HEK293 (cell line): ENCODE data around the gene GNG7.

Experiments used
- CTCF ChIA-PET: fragments of 350-600 bp; formaldehyde crosslinking; extraction: SDS; loops from one replicate; lab custom pipeline; 2021; ENCODE audit warnings: antibody characterized with exemption; lab: Yijun Ruan, JAX
- POLR2A ChIA-PET: fragments of 300-600 bp; formaldehyde crosslinking; extraction: SDS; loops from one replicate; lab custom pipeline; 2020; ENCODE audit warnings: antibody characterized with exemption, inconsistent platforms; lab: Yijun Ruan, JAX
- H3K27ac ChIP-seq: fragments of 200-500 bp; sonication (Bioruptor generic); 2 replicates; pipeline ENCODE4 v1.5.1; 2014; ENCODE audit warnings: low read depth, low read length, control low read depth, inconsistent platforms; ENCODE audit errors: extremely low read depth
- H3K36me3 ChIP-seq, 2 experiments: fragments of 200-500 bp in 1 of 2; sonication (Bioruptor generic) in 1 of 2; 1 replicate in 1 of 2; 2 replicates in 1 of 2; pipeline ENCODE4 v1.5.1; 2014 to 2017; ENCODE audit warnings: inconsistent platforms in 2 of 2, low read length in 2 of 2; ENCODE audit not compliant: control insufficient read depth in 2 of 2, insufficient read depth in 1 of 2
- H3K4me1 ChIP-seq: fragments of 200-500 bp; sonication (Bioruptor generic); 2 replicates; pipeline ENCODE4 v1.5.1; 2014; ENCODE audit warnings: mild to moderate bottlenecking, low read length, inconsistent platforms; ENCODE audit not compliant: control insufficient read depth, insufficient read depth
- H3K4me3 ChIP-seq: 2 replicates; pipeline ENCODE4 v1.5.1; 2011; ENCODE audit warnings: low read depth, mild to moderate bottlenecking, control low read depth, low read length, moderate library complexity
- H3K9me3 ChIP-seq: fragments of 200-500 bp; sonication (Bioruptor generic); 2 replicates; pipeline ENCODE4 v1.5.1; 2014; ENCODE audit warnings: low read depth, low read length, inconsistent platforms; ENCODE audit not compliant: control insufficient read depth, insufficient read depth
- GLI4 ChIP-seq: fragments of 450-650 bp; formaldehyde crosslinking; IDR thresholded peaks from 2 replicates; pipeline ENCODE4 v1.5.1; 2016; ENCODE audit warnings: missing biosample characterization, missing genetic modification characterization
- HOXA7 ChIP-seq: sonication (generic); formaldehyde crosslinking; IDR thresholded peaks from 2 replicates; pipeline ENCODE4 v1.8.1; 2022; ENCODE audit warnings: missing genetic modification reagents, borderline replicate concordance
- KLF10 ChIP-seq: fragments of 450-650 bp; IDR thresholded peaks from 2 replicates; pipeline ENCODE4 v1.5.1; 2018; ENCODE audit warnings: missing biosample characterization, mild to moderate bottlenecking, missing genetic modification characterization
- SCRT2 ChIP-seq: fragments of 450-650 bp; formaldehyde crosslinking; IDR thresholded peaks from 2 replicates; pipeline ENCODE4 v1.5.1; 2016; ENCODE audit warnings: missing biosample characterization, missing genetic modification characterization
- ZBTB26 ChIP-seq: fragments of 450-650 bp; formaldehyde crosslinking; optimal IDR thresholded peaks from 2 replicates; pipeline ENCODE3; 2016; ENCODE audit warnings: missing biosample characterization, mild to moderate bottlenecking, missing genetic modification characterization
- ZFP3 ChIP-seq: fragments of 450-650 bp; formaldehyde crosslinking; IDR thresholded peaks from 2 replicates; pipeline ENCODE4 v1.5.1; 2016; ENCODE audit warnings: low read depth, missing biosample characterization, missing genetic modification characterization
- ZNF169 ChIP-seq: fragments of 450-650 bp; formaldehyde crosslinking; IDR thresholded peaks from 2 replicates; pipeline ENCODE4 v1.5.1; 2016; ENCODE audit warnings: missing biosample characterization, missing genetic modification characterization
- ZNF391 ChIP-seq: fragments of 450-650 bp; formaldehyde crosslinking; IDR thresholded peaks from 2 replicates; pipeline ENCODE4 v1.5.1; 2016; ENCODE audit warnings: low read depth, missing biosample characterization, missing genetic modification characterization, borderline replicate concordance
- ZNF596 ChIP-seq: fragments of 450-650 bp; IDR thresholded peaks from 2 replicates; pipeline ENCODE4 v1.5.0; 2018; ENCODE audit warnings: missing biosample characterization, mild to moderate bottlenecking, missing genetic modification characterization, moderate library complexity
- ZNF610 ChIP-seq: fragments of 450-650 bp; formaldehyde crosslinking; IDR thresholded peaks from 2 replicates; pipeline ENCODE4 v1.5.1; 2016; ENCODE audit warnings: missing biosample characterization, missing genetic modification characterization, borderline replicate concordance
- ZNF701 ChIP-seq: fragments of 450-650 bp; formaldehyde crosslinking; IDR thresholded peaks from 2 replicates; pipeline ENCODE4 v1.5.1; 2016; ENCODE audit warnings: missing biosample characterization, missing genetic modification characterization
- ZSCAN4 ChIP-seq: fragments of 450-650 bp; formaldehyde crosslinking; IDR thresholded peaks from 2 replicates; pipeline ENCODE4 v1.5.1; 2017; ENCODE audit warnings: missing biosample characterization, missing genetic modification characterization
- TF ChIP-seq, protein P1 (sequence below): fragments of 450-650 bp; formaldehyde crosslinking; IDR thresholded peaks from 2 replicates; pipeline ENCODE4 v1.5.1; 2016; ENCODE audit warnings: missing biosample characterization, missing genetic modification characterization
- TF ChIP-seq, protein P2 (sequence below): IDR thresholded peaks from 2 replicates; pipeline ENCODE4 v1.6.1; 2011; ENCODE audit warnings: mild to moderate bottlenecking, low read depth, low read length, borderline replicate concordance
- TF ChIP-seq, protein P3 (sequence below): fragments of 450-650 bp; IDR thresholded peaks from 2 replicates; pipeline ENCODE4 v1.5.1; 2018; ENCODE audit warnings: missing biosample characterization, mild to moderate bottlenecking, missing genetic modification characterization

GNG7 gene

DNA sequence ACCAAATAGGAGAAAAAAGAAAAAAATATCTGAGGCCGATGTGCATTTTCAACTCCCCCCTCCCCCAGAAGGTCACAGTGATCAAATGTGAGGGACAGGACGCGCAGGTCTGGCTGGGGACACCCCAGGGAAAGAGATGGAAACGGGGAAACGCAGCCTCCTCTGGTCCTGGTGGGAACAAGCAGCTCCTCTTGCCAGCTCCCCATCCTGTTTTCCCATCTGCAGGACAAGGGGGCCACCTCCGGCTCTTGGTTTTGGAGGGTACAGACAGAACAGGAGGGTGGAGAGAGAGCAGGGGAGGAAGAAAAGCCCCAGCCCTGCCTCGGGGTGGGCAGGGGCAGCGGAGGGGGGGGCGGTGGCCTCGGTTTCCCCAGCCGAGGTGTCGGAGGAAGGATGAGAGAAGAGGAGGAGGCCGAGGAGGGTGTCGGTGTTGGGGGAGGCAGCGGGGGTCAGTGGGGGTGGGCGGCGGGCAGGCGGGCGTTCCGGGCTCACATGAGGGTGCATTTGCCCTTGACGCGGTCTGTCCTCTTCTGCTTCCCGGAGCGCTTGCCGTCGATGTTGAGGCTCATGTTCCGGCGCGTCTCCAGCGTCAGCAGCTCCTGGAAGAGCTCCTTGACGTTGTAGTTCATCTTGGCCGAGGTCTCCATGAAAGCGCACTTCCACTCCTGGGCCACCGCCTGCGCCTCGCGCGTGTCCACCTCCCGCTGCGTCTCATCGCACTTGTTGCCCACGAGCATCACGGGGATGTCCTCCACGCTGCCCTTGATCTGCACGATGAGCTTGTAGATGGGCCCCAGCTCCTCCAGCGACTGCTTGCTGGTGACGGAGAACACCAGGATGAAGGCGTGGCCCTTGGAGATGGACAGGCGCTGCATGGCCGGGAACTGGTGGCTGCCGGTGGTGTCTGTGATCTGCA is 14.5 kb upstream of the GNG7 start:
- H3K36me3 ChIP-seq: peaks cover 0 to 27% of the 10 kb centered on the region in 2 experiments; a peak in 1 of 3 replicates
- H3K4me3 ChIP-seq: no peak overlapping the region
- TF ChIP-seq SCRT2 (peak; percentile 36; the same call in 1 of the 2 replicates), ZNF391 (tag by site-specific recombination) (no peak)
- H3K27ac ChIP-seq: no peak overlapping the region
- POLR2A ChIA-PET: interaction anchor here (0.6 kb wide), 2 partner anchors 196 to 211 kb away, joined by 3 to 4 read pairs; no protein-coding TSS in a partner anchor
- CTCF ChIA-PET: no interaction called here
- H3K9me3 ChIP-seq: no peaks in the 10 kb centered on the region
- H3K4me1 ChIP-seq: no peaks in the 10 kb centered on the region

DNA sequence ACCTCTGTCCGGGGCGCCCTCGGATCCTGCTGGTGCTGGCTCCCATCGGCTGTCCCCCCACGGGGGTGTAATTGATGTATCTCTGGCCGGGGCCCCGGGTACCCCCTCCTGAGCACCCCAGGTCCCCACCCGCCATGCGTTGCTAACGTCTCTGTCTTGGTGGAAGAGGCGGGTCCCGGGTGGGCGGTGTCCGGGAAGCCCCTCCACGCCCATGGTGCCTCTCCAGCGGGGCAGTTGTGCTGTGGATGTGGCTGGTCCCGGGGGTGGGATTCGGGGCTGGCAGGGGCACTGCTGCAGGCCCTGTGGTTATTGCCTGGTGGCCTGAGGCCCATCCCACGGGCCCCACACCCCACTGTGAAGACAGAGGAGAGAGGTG is 13.8 kb upstream of the GNG7 start:
- Histone ChIP-seq H3K27ac (no peak overlapping the region), H3K4me1 (no peaks in the 10 kb centered on the region), H3K9me3 (no peaks in the 10 kb centered on the region), H3K4me3 (no peak overlapping the region), H3K36me3 (peaks cover 0 to 27% of the 10 kb centered on the region in 2 experiments; a peak in 1 of 3 replicates)
- ChIA-PET CTCF (no interaction called here), POLR2A (no interaction called here)
- TF ChIP-seq, protein P1, sequence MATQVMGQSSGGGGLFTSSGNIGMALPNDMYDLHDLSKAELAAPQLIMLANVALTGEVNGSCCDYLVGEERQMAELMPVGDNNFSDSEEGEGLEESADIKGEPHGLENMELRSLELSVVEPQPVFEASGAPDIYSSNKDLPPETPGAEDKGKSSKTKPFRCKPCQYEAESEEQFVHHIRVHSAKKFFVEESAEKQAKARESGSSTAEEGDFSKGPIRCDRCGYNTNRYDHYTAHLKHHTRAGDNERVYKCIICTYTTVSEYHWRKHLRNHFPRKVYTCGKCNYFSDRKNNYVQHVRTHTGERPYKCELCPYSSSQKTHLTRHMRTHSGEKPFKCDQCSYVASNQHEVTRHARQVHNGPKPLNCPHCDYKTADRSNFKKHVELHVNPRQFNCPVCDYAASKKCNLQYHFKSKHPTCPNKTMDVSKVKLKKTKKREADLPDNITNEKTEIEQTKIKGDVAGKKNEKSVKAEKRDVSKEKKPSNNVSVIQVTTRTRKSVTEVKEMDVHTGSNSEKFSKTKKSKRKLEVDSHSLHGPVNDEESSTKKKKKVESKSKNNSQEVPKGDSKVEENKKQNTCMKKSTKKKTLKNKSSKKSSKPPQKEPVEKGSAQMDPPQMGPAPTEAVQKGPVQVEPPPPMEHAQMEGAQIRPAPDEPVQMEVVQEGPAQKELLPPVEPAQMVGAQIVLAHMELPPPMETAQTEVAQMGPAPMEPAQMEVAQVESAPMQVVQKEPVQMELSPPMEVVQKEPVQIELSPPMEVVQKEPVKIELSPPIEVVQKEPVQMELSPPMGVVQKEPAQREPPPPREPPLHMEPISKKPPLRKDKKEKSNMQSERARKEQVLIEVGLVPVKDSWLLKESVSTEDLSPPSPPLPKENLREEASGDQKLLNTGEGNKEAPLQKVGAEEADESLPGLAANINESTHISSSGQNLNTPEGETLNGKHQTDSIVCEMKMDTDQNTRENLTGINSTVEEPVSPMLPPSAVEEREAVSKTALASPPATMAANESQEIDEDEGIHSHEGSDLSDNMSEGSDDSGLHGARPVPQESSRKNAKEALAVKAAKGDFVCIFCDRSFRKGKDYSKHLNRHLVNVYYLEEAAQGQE (tag by site-specific recombination): no peak
- TF ChIP-seq ZNF596 (tag by site-specific recombination) (no peak), KLF10 (no peak), ZBTB26 (tag by site-specific recombination) (no peak), ZNF701 (tag by site-specific recombination) (no peak), GLI4 (tag by site-specific recombination) (no peak), ZFP3 (tag by site-specific recombination) (no peak), ZSCAN4 (tag by site-specific recombination) (no peak), ZNF169 (tag by site-specific recombination) (no peak), ZNF610 (no peak), HOXA7 (CRISPR knock-in tag) (no peak)
- TF ChIP-seq, protein P2, sequence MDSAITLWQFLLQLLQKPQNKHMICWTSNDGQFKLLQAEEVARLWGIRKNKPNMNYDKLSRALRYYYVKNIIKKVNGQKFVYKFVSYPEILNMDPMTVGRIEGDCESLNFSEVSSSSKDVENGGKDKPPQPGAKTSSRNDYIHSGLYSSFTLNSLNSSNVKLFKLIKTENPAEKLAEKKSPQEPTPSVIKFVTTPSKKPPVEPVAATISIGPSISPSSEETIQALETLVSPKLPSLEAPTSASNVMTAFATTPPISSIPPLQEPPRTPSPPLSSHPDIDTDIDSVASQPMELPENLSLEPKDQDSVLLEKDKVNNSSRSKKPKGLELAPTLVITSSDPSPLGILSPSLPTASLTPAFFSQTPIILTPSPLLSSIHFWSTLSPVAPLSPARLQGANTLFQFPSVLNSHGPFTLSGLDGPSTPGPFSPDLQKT: no peak
- TF ChIP-seq, protein P3, sequence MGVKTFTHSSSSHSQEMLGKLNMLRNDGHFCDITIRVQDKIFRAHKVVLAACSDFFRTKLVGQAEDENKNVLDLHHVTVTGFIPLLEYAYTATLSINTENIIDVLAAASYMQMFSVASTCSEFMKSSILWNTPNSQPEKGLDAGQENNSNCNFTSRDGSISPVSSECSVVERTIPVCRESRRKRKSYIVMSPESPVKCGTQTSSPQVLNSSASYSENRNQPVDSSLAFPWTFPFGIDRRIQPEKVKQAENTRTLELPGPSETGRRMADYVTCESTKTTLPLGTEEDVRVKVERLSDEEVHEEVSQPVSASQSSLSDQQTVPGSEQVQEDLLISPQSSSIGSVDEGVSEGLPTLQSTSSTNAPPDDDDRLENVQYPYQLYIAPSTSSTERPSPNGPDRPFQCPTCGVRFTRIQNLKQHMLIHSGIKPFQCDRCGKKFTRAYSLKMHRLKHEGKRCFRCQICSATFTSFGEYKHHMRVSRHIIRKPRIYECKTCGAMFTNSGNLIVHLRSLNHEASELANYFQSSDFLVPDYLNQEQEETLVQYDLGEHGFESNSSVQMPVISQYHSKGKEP (tag by site-specific recombination): no peak
